Measurements from ENCODE around the gene RUFY1.
"Not testable (repeated sequence)": the region's sequence is repeated elsewhere in the genome, so short reads cannot be mapped to it uniquely, and the experiment has no call there.

Gene RUFY1

DNA sequence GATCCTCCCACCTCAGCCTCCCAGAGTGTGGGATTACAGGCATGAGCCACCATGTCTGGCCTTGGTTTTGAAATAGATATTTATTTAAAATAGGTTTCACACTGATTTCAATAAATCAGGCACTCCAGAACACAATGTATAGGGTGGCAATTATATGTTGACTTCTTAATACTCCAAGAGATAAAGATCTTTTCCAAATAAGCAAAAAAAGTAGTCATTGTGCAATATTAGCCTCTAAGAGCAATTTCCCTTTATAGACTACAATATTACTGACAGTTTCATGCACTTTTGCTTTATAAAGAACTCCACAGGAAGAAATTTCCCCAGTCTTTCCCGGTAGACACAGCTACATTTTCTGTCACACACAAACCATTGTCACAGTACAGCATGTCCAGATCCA is 23.4 kb upstream of the RUFY1 start:
- no peaks in the 10 kb centered on the region for H3K4me1 ChIP-seq (ENCODE audit: insufficient read depth, insufficient read length)
- H3K9ac ChIP-seq (ENCODE audit: insufficient read length, low read depth): no peak overlapping the region
- H3K4me3 ChIP-seq (ENCODE audit: insufficient read length, low read depth): no peak overlapping the region
- H3K27me3 ChIP-seq (ENCODE audit: insufficient read depth, insufficient read length): no peaks in the 10 kb centered on the region
- DNase-seq (ENCODE audit: low read depth, low spot score): no peak
- H3K36me3 ChIP-seq (ENCODE audit: insufficient read depth, insufficient read length, low read length): no peaks in the 10 kb centered on the region
- no peak for TF ChIP-seq YY1 (IDR thresholded peaks at IDR 0.05; ENCODE audit: insufficient read depth, insufficient read length)
- no peaks in the 10 kb centered on the region for H3K9me3 ChIP-seq (ENCODE audit: insufficient read depth, low read length)

- no peaks in the 10 kb centered on the region for H3K9me3 ChIP-seq (ENCODE audit: insufficient read depth, low read length)
- H3K36me3 ChIP-seq (ENCODE audit: insufficient read depth, insufficient read length, low read length): no peaks in the 10 kb centered on the region
- TF ChIP-seq SUZ12 (IDR thresholded peaks at IDR 0.05; ENCODE audit: extremely low read depth, insufficient read depth, insufficient read length): no peak
- TF ChIP-seq YY1 (IDR thresholded peaks at IDR 0.05; ENCODE audit: insufficient read depth, insufficient read length): no peak
- TF ChIP-seq ZNF274 (IDR thresholded peaks at IDR 0.05; ENCODE audit: low read depth, low read length): no peak
- H3K9ac ChIP-seq (ENCODE audit: insufficient read length, low read depth): no peak overlapping the region
- H3K4me1 ChIP-seq (ENCODE audit: insufficient read depth, insufficient read length): no peaks in the 10 kb centered on the region
- no peaks in the 10 kb centered on the region for H3K27me3 ChIP-seq (ENCODE audit: insufficient read depth, insufficient read length)
- no peak for DNase-seq (ENCODE audit: low read depth, low spot score)
- H3K4me3 ChIP-seq (ENCODE audit: insufficient read length, low read depth): no peak overlapping the region
These were observed 20.0 kb upstream of the RUFY1 start for GRCh38 chr5:179530069-179530998.

DNA sequence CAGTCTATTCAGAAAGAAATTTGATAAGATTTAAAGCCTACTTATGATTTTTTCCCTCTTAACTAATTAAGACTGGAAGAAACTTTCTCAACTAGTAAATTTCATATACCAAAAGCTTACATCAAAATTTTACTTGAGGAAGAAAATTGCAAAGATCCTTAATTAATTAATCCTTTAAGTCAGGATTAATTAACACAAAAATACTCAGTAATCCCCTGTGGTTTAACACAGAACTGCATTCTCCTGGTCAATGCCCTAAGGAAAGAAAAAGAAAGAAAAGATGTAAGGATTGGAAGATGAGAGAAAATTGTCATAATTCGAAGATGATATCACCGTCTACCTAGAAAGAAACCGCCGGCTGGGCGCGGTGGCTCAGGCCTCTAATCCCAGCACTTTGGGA is 17.3 kb upstream of the RUFY1 start:
- Histone ChIP-seq H3K27me3 (ENCODE audit: insufficient read depth, insufficient read length) (no peaks in the 10 kb centered on the region), H3K4me1 (ENCODE audit: insufficient read depth, insufficient read length) (no peaks in the 10 kb centered on the region), H3K9ac (ENCODE audit: insufficient read length, low read depth) (no peak overlapping the region), H3K4me3 (ENCODE audit: insufficient read length, low read depth) (no peak overlapping the region), H3K9me3 (ENCODE audit: insufficient read depth, low read length) (no peaks in the 10 kb centered on the region), H3K36me3 (ENCODE audit: insufficient read depth, insufficient read length, low read length) (no peaks in the 10 kb centered on the region)
- DNase-seq (ENCODE audit: low read depth, low spot score): no peak
- TF ChIP-seq ZNF274 (IDR thresholded peaks at IDR 0.05; ENCODE audit: low read depth, low read length): no peak

- DNase-seq (ENCODE audit: low read depth, low spot score): no peak
- Histone ChIP-seq H3K9me3 (ENCODE audit: insufficient read depth, low read length) (no peaks in the 10 kb centered on the region), H3K4me1 (ENCODE audit: insufficient read depth, insufficient read length) (no peaks in the 10 kb centered on the region), H3K4me3 (ENCODE audit: insufficient read length, low read depth) (no peak overlapping the region), H3K36me3 (ENCODE audit: insufficient read depth, insufficient read length, low read length) (no peaks in the 10 kb centered on the region), H3K27me3 (ENCODE audit: insufficient read depth, insufficient read length) (no peaks in the 10 kb centered on the region), H3K9ac (ENCODE audit: insufficient read length, low read depth) (no peak overlapping the region)
- no peak for TF ChIP-seq ZNF274 (IDR thresholded peaks at IDR 0.05; ENCODE audit: low read depth, low read length)
- no peak for TF ChIP-seq SUZ12 (IDR thresholded peaks at IDR 0.05; ENCODE audit: extremely low read depth, insufficient read depth, insufficient read length)
- TF ChIP-seq YY1 (IDR thresholded peaks at IDR 0.05; ENCODE audit: insufficient read depth, insufficient read length): no peak
These were observed 16.4 kb upstream of the RUFY1 start for GRCh38 chr5:179533907-179534306.

DNA sequence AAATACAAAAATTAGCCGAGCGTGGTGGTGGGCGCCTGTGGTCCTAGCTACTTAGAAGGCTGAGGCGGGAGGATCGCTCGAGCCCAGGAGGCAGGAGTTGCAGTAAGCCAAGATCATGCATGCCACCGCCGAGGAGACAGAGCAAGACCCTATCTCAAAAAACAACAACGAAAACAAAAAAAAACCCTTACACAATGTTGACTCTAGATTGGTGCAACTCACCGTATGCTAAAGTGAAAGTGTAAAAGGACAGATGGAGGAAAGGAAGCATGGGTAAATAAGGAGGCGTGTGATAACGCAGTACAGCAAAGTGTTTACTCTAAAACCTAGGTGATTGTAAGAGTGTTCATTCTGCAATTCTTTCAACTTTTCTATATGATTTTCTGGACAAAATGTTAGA is 15.9 kb upstream of the RUFY1 start:
- H3K27me3 ChIP-seq (ENCODE audit: insufficient read depth, insufficient read length): no peaks in the 10 kb centered on the region
- H3K36me3 ChIP-seq (ENCODE audit: insufficient read depth, insufficient read length, low read length): no peaks in the 10 kb centered on the region
- H3K4me3 ChIP-seq (ENCODE audit: insufficient read length, low read depth): no peak overlapping the region
- no peak for TF ChIP-seq YY1 (IDR thresholded peaks at IDR 0.05; ENCODE audit: insufficient read depth, insufficient read length)
- H3K4me1 ChIP-seq (ENCODE audit: insufficient read depth, insufficient read length): no peaks in the 10 kb centered on the region
- no peak overlapping the region for H3K9ac ChIP-seq (ENCODE audit: insufficient read length, low read depth)
- DNase-seq (ENCODE audit: low read depth, low spot score): no peak
- H3K9me3 ChIP-seq (ENCODE audit: insufficient read depth, low read length): no peaks in the 10 kb centered on the region

- TF ChIP-seq ZNF274 (IDR thresholded peaks at IDR 0.05; ENCODE audit: low read depth, low read length) (no peak), SUZ12 (IDR thresholded peaks at IDR 0.05; ENCODE audit: extremely low read depth, insufficient read depth, insufficient read length) (no peak), YY1 (IDR thresholded peaks at IDR 0.05; ENCODE audit: insufficient read depth, insufficient read length) (no peak)
- no peak overlapping the region for H3K9ac ChIP-seq (ENCODE audit: insufficient read length, low read depth)
- H3K4me1 ChIP-seq (ENCODE audit: insufficient read depth, insufficient read length): no peaks in the 10 kb centered on the region
- no peak overlapping the region for H3K4me3 ChIP-seq (ENCODE audit: insufficient read length, low read depth)
- H3K9me3 ChIP-seq (ENCODE audit: insufficient read depth, low read length): no peaks in the 10 kb centered on the region
- DNase-seq (ENCODE audit: low read depth, low spot score): no peak
- H3K27me3 ChIP-seq (ENCODE audit: insufficient read depth, insufficient read length): no peaks in the 10 kb centered on the region
- no peaks in the 10 kb centered on the region for H3K36me3 ChIP-seq (ENCODE audit: insufficient read depth, insufficient read length, low read length)
These were observed 13.7 kb upstream of the RUFY1 start for GRCh38 chr5:179536676-179537075.

DNA sequence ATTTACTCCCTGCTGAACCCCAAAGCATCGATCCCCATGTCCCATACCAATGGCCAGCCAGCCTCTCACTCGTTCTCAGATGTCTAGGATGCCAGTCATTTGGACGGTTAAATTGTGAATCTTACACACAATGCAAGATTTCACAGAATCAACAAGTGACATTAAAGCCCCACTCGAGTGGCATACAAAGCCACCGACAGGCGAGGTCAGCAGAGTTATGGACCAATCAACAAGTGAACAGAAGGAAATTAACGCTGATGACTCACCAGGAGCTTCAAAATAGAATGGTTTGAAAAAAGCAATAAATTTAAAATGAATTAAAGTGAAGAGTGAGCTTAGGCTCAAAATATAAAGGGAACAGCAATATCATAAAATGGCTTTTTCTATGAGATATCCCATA is 8.2 kb upstream of the RUFY1 start:
- Histone ChIP-seq H3K9me3 (ENCODE audit: insufficient read depth, low read length) (no peaks in the 10 kb centered on the region), H3K9ac (ENCODE audit: insufficient read length, low read depth) (no peak overlapping the region), H3K36me3 (ENCODE audit: insufficient read depth, insufficient read length, low read length) (no peaks in the 10 kb centered on the region), H3K27me3 (ENCODE audit: insufficient read depth, insufficient read length) (no peaks in the 10 kb centered on the region), H3K4me1 (ENCODE audit: insufficient read depth, insufficient read length) (no peaks in the 10 kb centered on the region), H3K4me3 (ENCODE audit: insufficient read length, low read depth) (no peak overlapping the region)
- TF ChIP-seq SUZ12 (IDR thresholded peaks at IDR 0.05; ENCODE audit: extremely low read depth, insufficient read depth, insufficient read length) (no peak), ZNF274 (IDR thresholded peaks at IDR 0.05; ENCODE audit: low read depth, low read length) (no peak), YY1 (IDR thresholded peaks at IDR 0.05; ENCODE audit: insufficient read depth, insufficient read length) (no peak)
- DNase-seq (ENCODE audit: low read depth, low spot score): no peak

- H3K4me3 ChIP-seq (ENCODE audit: insufficient read length, low read depth); H3K9ac ChIP-seq (ENCODE audit: insufficient read length, low read depth); H3K27me3 ChIP-seq (ENCODE audit: insufficient read depth, insufficient read length); H3K4me1 ChIP-seq (ENCODE audit: insufficient read depth, insufficient read length); H3K36me3 ChIP-seq (ENCODE audit: insufficient read depth, insufficient read length, low read length); DNase-seq (ENCODE audit: low read depth, low spot score); H3K9me3 ChIP-seq (ENCODE audit: insufficient read depth, low read length): not testable (repeated sequence)
These were observed 7.1 kb upstream of the RUFY1 start for GRCh38 chr5:179543275-179543674.
